GM19395 (cell line): ENCODE measurements around the gene CCSER1.
"Not testable (repeated sequence)": the region's sequence is repeated elsewhere in the genome, so short reads cannot be mapped to it uniquely, and the experiment has no call there.

ENCODE experiments used
- ATAC-seq: cut with Tn5 transposase; IDR thresholded peaks from one replicate; pipeline ENCODE4 v1.9.1; 2021; ENCODE audit warnings: mild to moderate bottlenecking, moderate library complexity; ENCODE audit not compliant: unreplicated experiment

CCSER1 gene

DNA sequence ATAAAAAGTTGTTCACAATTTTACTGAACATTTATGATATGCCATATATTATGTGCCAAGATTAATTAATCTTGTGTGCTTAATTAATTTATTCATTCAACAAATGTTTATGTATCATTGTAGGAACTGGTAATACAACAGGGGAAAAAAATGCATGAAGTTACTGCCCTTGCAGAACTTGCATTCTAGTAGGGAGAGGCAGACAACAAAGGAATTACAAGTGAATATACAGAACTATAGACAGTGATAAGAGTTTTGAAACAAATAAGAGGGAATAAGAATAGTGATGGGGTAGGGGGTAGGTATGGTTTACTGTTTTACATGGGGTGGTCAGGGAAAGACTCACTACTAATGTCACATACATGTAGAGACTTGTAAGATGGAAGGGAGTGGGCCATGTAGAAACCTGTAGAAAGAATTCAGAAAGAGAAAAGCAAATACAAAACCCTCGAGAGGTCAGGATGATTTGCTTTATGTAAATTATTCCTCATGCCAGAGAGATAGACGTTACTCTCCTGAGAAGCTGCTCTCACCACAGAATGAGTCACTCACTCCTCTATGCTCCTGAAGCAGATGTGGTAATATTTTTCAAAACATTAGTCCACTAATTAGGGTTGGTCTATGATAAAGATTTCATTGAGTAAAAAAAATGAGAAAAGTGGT, 1321.6 kb downstream of the CCSER1 start:
- no peak for ATAC-seq

DNA sequence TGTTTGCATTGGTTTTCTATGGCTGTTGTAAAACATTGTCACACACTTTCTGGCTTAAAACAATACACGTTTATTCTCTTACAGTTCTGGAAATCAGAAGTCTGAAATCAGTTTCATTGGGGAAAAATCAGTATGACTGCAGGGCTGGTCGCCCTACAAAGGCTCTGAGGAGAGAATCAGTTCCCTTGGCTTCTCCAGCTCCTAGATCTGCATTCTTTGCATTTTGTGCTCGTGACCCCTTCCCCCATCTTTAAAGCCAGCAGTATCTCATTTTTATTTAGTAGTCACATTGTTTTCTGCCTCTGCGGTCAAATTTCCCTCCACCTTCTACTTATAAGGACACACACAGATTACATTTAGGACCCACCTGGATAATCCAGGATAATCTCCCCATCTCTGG, 1326.9 kb downstream of the CCSER1 start:
- ATAC-seq, result no peak

DNA sequence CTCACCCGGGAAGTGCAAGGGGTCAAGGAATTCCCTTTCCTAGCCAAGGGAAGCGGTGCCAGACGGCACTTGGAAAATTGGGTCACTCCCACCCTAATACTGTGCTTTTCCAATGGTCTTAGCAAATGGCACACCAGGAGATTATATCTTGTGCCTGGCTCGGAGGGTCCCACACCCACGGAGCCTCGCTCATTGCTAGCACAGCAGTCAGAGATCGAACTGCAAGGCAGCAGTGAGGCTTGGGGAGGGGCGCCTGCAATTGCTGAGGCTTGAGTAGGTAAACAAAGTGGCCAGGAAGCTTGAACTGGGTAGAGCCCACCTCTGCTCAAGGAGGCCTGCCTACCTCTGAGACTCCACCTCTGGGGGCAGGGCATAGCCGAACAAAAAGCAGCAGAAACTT, 1335.4 kb downstream of the CCSER1 start:
- not testable (repeated sequence) for ATAC-seq

- ATAC-seq, result no peak
Observed at GRCh38 chr4:91470671-91471070, 1343.5 kb downstream of the CCSER1 start.

GRCh38 chr4:91471280-91471679, 1344.1 kb downstream of the CCSER1 start:
- ATAC-seq, result no peak

GRCh38 chr4:91472046-91472445, 1344.9 kb downstream of the CCSER1 start:
- ATAC-seq, result no peak

DNA sequence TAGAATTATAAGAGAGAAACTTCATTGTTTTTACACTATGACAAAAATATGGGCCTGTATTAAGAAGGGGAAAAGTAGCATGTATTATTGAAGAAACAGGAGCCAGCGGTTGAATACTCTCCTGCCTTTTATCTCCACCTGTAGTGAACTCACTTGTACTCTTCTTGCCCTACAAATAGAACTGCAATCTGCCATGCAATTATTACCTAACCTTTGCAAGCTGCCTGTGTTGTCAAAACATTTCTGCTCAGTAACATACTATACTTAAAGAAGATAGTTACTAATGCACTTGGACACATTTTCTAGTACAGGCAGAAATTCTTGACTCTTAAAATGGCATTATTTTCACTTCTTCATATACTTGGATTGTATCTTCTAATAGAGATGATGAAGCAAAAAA, 1358.2 kb downstream of the CCSER1 start:
- ATAC-seq, result no peak

GRCh38 chr4:91488946-91489345, 1361.8 kb downstream of the CCSER1 start:
- no peak for ATAC-seq

GRCh38 chr4:91497892-91498291, 1370.7 kb downstream of the CCSER1 start:
- no peak for ATAC-seq

DNA sequence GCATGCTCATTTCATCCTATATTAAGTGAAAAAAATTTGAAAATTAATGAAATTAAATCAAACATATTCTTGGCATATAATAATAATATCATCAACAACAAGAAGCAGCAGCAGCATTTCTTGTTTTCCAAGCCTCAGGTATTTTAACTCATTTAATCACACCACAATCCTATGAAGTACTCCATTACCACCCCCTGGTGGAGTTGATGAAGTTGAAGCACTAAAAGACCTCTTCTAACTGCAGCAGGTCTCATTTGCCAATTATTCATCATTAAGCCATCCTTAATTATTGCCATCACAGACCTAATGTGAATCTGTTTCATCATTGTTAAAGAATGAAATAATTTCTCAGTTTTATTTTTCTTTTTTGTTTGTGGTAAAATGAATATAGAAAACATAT, 1375.2 kb downstream of the CCSER1 start:
- ATAC-seq, result no peak

DNA sequence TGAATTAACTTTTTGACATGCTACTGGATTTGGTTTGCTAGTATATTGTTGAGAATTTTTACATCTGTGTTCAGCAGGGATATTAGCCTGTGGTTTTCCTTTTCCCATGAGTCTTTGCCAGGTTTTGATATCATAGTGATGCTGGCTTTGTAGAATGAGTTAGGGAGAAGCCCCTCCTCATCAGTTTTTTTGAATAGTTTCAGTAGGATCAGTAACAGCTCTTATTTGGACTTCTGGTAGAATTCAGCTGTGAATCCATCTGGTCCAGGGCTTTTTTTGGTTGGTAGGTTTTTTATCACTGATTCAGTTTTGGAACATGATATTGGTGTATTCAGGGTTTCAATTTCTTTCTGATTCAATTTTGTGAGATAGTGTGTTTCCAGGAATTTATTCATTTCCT, 1386.1 kb downstream of the CCSER1 start:
- ATAC-seq, result no peak

DNA sequence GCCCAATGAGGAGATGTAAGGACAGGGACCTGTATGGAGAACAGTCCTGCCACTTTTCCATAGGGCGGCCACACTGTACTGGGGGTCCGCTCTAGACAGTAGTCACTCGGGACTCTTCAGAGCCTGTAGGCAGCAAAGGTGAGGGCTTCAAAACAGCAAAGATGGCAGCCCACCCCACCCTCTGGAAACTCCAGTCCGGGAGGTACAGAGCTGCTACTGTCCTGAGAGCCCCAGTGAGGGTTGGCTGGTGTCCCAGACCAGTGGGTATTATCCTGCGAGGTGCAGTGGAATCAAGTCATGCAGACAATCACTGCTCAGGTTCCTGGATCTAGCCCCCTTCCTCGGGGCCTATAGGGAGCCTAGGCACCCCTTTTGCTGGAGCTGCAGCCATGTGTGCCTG, 1392.0 kb downstream of the CCSER1 start:
- no peak for ATAC-seq

- ATAC-seq, result no peak
Observed at GRCh38 chr4:91525621-91526020, 1398.4 kb downstream of the CCSER1 start.

- ATAC-seq, result no peak
Observed at GRCh38 chr4:91527056-91527455, 1399.9 kb downstream of the CCSER1 start.

DNA sequence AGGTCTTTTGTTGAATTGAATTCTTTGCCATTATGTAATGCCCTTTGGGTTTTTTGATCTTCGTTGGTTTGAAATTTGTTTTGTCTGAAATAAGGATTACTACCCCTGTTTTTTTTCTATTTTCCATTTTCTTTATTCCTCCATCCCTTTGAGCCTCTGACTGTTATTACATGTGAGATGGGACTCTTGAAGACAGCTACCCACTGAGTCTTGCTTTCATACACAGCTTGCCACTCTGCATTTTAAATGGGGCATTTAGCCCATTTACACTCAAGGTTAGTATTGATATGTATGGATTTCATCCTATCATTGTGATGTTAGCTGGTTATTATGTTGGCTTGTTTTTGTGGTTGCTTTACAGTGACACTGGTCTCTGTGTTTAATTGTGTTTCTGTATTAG, 1440.4 kb downstream of the CCSER1 start:
- no peak for ATAC-seq

DNA sequence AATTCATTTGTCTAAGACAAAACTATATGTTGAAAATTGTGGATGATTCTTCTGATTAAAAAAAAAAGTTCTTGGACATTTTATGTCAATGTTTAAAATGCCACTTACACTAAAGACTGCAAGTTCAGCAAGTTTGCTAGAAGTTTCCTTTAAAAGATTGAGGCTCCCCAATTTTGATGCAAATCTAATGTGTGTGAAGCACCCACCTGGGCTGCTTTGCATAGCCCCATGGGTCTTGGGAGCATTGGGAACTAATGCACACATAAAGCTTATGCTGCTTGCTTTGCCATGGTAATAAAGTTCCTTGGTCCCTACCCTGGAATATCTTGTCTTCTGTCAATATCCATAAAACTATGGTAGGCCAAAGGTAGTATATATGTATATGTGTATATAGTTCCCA, 1450.7 kb downstream of the CCSER1 start:
- ATAC-seq, result no peak

- no peak for ATAC-seq
Observed at GRCh38 chr4:91590260-91590659, 1463.1 kb downstream of the CCSER1 start.

DNA sequence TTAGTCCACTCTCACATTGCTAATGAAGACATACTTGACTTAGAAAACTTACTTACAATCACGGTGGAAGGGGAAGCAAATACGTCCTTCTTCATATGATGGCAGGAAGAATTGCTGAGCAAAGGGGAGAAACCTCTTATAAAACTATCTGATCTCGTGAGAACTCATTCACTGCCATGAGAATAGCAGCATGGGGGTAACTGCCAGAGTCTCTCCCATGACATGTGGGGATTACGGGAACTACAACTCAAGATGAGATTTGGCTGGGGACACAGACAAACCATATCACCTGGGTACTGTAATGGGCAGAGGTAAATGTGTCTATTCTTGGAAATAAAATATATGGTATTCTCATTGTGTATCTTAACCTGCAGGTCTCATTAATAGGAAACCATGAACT, 1464.9 kb downstream of the CCSER1 start:
- no peak for ATAC-seq

- no peak for ATAC-seq
Observed at GRCh38 chr4:91596718-91597117, 1469.5 kb downstream of the CCSER1 start.

- ATAC-seq, result no peak
Observed at GRCh38 chr4:91598696-91599095, 1471.5 kb downstream of the CCSER1 start.

- no peak for ATAC-seq
Observed at GRCh38 chr4:91600301-91600700, 1473.1 kb downstream of the CCSER1 start.

- ATAC-seq, result no peak
Observed at GRCh38 chr4:91601401-91601800, 1474.2 kb downstream of the CCSER1 start.

DNA sequence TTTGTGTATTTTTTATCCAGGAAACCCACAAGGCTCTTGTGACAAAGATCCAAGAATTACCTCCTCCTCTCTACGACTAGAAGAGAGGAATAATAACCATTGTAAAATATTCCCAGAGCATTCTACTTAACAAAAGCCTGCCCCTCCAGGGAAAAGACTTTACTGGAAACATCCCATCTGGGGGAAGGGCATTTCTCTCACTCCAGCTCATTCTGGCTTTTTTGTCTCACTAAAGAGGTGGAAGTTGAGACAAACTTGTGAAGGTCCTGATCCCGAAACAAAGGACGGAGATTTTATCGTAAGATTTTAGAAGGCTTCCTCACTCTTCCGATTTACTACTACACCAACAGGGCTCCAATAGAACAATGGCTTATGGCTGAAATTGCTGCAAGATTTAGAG, 1484.6 kb downstream of the CCSER1 start:
- no peak for ATAC-seq
